Measurements from ENCODE around the gene RRM2.

RRM2 gene

DNA sequence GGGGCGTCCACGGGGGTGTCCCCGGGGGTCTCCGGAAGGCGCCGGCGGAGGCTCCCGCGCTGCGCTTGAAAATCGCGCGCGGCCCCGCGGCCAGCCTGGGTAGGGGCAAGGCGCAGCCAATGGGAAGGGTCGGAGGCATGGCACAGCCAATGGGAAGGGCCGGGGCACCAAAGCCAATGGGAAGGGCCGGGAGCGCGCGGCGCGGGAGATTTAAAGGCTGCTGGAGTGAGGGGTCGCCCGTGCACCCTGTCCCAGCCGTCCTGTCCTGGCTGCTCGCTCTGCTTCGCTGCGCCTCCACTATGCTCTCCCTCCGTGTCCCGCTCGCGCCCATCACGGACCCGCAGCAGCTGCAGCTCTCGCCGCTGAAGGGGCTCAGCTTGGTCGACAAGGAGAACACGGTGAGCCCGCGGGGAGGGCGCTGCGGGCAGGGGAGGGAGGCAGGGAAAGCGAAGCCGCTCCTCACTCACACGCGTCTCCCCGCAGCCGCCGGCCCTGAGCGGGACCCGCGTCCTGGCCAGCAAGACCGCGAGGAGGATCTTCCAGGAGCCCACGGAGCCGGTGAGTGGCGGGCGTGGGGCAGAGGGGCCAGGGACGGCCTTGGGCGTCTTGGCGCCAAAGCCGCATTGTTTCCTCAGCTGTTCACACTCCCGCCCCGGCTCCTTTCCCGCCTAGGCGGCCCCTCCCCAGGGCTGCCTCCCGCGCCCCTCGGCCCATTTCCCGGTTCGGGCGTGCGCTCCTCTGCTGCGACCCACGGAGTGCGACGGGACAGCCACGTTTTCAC, at the start of gene RRM2:
TSS of gene RRM2 (plus strand) at position 240 of the 781 bp plus-strand sequence. CDS start at position 300, 60 bp downstream.
- DNase-seq (ENCODE audit: low read depth): peak; percentile 82

DNA sequence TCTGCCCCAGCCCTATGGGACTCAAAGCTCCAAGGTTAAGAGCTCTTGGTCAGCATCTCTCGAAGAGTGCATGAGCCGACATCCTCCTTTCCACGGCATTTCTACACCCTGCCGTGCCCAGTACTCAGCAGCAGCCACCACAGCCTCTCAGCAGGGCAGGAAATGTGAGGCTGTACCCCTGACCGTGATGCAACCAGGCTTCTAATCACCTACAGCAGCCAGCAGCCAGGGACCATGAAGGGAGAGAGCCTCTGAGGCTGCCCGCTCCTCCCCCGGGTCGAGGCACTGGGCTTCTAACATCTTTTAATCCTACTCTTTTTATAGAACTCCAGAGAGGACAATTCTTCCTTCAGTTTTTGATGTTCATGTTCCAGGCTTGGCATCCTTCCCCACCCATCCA, 48.8 kb upstream of the RRM2 start:
- no peak for DNase-seq (ENCODE audit: low read depth)

DNA sequence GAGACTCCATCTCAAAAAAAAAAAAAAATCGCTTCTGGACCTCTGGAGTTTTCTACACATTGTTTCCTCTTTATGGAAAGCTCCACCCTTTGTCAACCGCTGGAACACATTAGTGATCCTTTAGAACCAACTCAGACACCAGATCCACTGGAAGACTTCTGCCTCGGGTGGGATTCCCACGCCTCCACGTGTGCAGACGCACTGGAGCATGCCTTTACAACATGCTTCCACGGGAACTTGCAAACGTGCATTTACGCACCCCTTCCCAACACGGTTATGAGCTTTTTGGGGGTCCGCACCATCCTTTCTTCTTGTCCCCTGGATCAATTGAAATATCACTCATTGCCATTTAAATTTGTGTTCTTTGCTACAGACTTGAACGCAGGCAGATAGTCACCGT, 47.4 kb upstream of the RRM2 start:
- no peak for DNase-seq (ENCODE audit: low read depth)

DNA sequence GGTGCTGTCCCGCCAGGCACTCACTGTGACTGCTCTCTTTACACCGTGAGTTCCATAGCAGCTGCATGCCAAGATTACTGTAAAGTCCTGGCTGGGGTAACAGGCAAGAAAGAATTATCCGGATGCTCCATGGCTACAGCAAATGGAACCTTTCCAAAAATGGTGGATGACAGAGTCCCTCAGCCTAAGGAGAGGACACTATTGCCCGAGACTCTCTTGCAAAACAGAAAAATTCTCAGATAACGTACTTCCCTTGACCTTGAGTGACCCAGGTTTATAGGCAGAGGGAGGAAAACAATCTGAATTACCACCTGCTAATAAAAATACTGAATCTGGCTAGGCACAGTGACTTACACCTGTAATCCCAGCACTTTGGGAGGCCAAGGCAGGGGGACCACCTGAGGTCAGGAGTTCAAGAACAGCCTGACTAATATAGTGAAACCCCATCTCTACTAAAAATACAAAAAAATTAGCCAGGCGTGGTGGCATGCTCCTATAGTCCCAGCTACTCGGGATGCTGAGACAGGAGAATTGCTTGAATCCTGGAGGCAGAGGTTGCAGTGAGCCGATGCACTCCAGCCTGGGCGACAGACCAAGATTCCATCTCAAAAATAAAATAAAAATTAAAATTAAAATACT, 46.8 kb upstream of the RRM2 start:
- DNase-seq (ENCODE audit: low read depth): no peak

DNA sequence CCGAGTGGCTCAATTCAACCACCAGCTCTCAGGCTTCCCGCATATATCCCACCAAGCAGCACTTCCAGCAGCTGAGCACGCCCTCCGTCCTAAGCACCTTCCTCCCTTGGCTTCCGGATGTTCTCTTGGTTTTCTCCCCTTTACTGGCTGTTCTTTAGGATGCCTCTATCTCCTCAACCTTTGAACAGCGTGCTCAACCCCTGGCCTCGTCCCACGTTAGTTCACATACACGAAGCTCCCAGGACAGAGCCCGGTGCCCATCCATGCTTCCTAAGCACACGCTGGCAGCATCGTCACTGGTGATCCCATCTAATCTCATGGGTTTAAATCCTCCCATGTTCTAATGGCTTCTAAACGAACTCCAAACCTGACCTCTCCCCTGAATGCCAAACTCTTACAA, 46.0 kb upstream of the RRM2 start:
- no peak for DNase-seq (ENCODE audit: low read depth)

DNA sequence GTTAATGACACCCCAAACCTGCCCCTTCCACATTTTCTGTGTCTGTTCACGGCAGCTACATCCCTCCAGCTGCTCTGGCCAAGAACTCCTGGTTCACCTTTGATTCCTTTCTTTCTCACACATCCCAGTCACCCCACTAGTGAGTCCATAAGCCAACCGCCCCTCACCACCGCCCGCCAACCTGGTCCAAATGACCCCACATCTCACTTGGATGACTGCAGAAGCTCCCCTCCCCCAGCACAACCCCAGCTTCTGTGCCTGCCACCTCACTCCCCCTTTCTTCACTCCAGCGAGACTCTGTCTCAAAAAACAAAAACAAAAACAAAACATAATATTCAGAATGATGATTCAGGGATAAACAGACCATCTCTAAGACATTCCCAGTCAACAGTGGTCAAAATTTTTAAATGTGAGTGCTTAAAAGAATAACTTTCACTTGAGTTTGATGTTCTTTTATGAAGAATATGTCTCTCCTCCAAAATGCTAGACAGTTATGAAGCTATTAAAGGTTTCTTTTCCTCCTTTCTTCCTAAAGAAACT, 45.5 kb upstream of the RRM2 start:
- no peak for DNase-seq (ENCODE audit: low read depth)

DNA sequence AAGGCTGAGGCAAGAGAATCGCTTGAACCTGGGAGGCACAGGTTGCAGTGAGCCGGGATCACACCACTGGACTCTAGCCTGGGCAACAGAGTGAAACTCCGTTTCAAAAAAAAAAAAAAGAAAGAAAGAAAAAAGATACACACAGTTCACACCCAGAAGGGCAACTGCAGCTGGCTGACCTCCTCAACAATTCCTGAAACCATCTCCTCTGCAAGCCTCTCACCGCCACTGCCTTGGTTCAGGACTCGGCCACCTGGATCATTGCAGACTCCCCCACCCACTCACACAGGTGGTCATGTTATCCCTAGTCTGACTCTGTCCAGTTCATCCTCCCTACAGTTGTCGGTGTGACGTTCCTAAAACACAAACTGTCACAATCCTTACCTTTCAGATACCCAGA, 44.5 kb upstream of the RRM2 start:
- DNase-seq (ENCODE audit: low read depth): no peak

DNA sequence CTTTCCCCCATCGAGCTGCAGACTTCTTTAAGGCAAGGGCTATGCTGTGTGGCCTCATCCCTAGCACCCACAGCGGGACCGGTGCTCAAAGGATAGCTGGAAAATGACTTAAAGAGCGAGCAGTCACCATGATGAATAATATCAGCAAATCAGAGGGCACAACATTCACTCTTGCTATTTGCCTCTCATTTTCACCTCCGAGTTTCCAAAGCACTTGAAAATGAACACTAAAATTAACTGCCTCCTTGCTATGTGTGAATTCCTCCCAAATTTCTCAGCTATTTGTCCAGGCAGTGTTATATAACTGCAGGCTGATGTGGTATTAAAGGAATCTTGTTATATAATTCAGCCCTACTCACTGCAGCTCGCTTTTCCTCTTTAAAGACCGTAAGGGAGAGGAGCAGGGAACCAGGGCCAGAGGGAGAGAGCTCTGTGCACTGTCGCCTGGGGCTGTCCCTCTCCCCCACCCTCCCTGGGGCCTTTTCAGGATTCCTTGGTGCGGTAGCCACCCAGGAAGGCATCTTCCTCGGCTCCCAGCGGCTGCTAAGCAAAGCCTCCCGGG, 43.8 kb upstream of the RRM2 start:
- DNase-seq (ENCODE audit: low read depth): no peak

DNA sequence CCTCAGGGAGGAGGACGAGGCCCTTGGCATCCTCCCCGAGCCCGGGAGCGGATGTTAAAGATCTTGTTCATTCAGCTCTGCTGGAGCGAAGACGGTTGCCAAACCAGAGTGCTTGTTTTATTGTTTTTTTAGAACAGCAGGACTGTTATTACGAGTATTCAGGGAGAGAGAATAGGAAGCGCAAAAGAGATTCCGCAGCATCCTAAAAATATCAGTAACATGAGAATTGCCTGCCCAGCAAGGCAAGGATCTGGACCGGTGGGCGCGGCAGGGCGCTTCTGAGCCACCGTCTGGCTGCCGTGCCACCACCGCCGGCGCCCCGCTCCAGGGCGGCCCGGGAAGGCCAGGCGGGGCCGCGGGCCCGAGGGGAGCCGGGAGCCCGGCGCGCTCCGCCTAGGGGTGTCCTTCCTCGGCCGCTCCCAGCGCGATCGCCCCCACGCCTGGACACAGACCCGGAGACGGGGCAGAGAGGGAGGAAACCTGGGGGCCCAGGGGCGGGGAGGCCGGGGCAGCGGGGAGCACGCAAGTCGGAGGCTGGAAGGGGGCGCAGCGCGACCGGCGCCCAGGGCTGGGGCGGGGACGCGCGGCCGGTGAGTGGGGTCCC, 43.2 kb upstream of the RRM2 start:
- DNase-seq (ENCODE audit: low read depth): no peak

DNA sequence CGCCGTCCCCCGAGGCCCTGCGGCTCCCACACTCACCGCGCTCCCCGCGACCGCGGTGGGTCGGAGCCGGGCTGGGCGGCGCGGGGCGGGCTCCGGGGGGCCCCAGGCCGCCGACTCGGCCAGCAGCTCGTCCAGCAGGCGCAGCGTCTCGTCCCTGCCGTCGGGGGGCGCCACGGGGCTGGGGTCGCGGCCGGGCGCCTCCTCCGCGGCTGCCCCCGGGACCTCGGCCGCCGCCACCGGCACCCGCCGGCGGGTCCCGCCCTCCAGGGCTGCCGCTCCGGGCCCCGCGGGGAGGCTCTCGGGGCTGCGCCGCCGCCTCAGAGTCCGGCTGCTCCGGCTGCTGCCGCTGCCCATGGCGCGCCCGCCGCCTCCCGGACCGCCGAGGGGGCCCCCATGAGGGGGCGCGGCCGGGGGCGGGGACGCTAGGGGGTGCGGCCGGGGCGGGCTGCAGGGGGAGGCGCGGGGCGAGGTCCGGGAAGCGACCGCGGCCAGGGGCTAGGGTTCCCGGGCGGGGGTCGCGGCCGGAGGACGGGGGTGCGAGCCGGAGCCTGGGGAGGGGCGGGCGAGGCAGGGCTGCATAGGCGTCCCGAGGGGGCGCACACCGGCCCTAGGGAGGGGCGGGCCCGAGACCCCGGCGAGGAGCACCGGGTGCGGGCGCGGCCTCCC, 42.5 kb upstream of the RRM2 start, which contains the start of gene CYS1:
TSS of gene CYS1 (minus strand) at position 542 of the 666 bp plus-strand sequence. CDS start at position 354, 188 bp downstream.
- DNase-seq (ENCODE audit: low read depth): no peak

DNA sequence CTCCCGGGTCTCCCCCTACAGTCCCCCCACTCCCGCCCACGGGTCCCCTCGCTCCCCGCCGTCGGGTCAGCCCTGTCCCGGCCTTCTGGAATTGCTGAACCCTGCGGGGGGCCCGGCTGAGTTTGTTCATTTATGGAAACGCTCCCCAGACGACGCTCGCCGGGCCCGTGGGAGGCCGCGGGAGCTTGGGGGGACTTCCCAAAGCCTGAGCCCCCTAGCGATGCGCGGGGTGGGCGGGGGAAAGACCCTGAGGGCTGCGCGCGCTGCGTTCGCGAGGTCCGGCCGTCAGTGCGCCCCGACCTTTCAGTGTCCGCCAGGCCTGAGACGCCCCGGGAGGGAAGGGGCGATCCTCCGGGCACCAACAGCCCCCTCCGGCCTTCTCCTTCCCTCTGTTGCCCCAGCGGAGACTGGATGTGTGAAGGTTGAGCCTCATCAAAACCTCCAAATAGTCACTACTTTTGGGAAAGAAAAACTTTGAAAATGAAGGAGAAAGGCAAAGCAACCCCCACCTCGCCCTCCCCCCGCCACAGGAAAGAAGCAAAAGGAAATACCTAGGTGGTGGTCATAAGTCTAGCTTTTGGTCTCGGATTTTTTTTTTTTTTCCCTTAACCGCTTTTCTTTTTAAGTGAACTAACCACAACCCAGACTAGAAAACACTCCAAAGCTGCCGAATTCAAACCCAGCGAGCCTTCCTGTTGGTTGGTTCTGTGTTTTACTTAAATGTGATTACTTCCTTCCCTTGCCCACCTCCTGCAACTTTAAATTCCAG, 41.8 kb upstream of the RRM2 start:
- DNase-seq (ENCODE audit: low read depth): no peak

DNA sequence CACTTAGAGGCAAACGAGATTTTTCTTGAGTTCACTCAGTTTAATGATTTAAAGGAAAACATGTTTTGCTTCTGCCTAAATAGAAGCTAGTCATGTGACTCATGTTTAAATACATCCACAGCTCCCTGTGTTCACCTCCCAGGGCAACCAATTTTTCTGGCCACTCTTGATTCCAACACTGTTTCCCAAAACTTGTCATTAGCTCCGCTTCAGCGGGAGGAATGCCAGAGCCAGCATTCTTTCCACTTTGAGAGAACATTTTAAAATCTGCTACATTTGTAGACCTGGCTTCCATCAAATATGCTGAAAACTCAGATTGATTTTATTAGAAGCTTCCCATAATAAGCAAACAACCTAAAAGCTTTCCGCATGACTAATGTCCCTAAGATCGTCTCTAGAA, 39.5 kb upstream of the RRM2 start:
- no peak for DNase-seq (ENCODE audit: low read depth)

DNA sequence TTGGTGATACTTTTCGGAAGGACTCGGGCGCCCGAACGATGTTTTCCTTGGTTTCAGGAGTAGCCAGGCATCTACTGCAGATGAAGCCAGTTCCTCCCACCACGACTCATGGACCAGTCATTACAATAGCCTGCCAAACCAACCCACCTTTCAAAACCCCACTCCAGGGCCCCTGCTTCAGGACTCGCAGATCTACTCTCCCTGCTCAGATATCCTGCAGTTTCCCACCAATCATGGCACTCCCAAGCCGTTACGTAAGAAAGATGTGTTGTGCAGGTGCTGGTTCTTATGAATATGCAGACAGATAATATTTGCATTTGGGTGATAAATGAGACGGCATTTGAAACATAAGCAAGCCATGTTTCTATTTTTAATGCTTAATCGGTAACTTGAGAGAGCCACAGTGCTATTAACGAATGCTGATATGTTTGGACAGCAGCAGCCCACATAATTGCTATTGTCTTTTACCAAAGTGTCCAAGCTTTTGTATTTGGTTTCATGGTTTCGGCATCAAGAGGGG, 38.8 kb upstream of the RRM2 start:
- no peak for DNase-seq (ENCODE audit: low read depth)

DNA sequence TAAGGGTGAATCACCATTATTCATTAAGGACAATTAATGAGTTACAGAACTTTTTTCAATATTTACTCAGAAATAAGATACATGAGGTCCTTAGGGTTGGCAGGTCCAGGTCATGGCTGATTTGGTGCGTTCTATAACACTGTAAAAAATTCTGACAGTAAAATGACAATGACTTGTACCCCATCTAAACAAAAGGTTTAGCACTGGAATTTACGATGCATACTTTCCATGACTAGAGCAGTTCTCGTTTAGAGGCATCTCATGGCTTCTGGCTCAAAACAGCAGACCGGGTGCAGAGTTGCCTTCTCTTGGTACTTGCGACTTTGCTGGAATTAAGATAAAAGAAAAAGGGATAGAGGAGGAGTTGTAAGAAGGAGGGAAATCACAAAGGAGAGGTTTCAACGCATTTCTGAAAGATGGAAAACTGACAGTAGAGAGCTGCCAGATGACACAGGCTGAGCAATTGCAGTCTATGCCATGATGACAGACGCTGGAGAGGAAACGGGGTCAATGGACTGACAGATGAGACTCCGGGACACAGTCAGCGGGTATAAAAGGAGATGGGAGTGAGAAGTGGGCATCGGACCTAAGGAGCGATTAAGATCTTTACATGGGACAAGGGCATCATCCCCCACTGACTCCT, 38.2 kb upstream of the RRM2 start:
- no peak for DNase-seq (ENCODE audit: low read depth)

DNA sequence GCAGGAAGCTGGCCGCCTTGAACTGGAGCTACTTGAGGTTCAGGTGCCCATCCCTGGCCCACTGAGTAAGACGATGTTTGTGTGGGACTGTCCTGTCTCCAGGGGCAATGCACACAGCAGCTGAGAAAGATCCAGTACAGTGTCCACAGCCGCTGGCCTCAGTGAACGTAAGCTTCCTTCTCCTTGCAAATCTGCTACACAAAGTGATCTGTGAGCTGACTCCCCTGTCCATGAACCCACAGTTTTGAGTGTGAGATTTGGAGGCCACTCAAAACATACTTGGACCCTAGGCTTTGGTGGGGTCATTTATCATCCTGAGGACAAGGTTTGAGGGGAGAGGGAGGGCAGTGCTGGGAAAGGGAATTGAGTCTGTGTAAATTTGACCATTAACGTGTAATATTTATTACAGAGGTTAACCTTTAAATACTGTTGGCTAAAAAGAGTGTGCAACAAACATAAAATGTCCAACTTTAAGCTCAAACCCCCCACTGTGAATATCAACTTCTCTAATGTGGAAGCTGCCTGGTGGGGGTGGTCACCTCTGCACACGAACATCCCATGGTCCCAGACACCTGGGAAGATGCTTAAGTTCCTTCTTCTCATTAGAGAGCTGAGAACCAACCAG, 37.4 kb upstream of the RRM2 start:
- DNase-seq (ENCODE audit: low read depth): no peak

DNA sequence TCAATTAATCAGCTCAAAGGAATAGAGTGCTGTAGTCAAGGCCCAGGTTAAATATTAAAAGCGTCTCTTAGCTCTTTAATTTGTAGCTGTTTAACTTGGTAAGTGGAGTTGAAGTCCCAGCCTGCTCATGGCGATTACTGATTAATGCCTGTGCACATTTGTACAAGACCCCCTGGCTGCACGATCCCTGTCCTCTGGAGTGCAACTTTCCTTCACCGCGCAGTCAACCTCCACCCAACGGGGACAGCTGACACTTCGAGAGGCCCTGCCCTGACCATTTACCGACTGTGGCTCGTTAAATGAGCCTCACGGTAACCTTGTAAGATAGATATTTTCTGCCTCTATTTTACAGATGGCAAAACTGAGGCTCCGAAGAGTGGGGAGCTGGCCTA, 36.9 kb upstream of the RRM2 start:
- no peak for DNase-seq (ENCODE audit: low read depth)

DNA sequence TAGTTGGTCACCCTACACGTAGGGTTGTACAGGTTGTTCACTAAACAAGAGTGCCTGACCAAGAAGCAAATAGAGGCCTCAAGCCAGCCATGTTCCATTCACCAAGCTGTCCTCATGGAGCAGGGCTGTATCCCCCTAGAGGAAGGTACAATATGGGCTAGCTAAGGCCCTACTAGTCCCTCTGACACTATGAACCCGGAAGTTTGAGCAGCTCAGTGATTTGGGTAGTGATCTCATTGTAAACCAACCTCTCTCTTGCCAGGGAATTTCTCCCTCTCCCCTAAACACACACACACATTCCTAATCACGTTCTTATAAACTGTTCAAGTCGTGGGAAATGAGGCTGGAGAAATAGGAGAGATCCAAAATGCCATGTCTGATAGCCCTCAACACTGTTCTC, 35.6 kb upstream of the RRM2 start:
- DNase-seq (ENCODE audit: low read depth): no peak

DNA sequence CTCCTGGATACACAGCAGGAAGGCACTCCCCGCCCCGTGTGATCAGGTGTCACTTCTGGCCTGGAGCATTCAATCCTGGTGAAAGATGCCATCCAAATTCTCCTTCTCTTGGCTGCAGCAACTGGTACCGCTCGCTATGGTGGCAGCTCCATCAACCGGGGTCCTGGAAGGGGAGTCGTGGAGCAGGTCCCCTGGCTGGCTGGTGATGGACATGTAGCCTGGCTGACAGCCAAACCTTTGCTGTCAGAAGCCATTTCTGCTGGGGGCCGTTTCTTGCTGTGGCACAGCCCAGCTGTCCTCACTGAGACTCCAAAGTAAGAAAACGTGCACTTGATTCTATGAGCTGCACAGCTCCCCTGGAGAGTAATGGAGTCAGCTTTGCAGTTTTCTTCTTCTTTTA, 35.2 kb upstream of the RRM2 start:
- DNase-seq (ENCODE audit: low read depth): no peak

DNA sequence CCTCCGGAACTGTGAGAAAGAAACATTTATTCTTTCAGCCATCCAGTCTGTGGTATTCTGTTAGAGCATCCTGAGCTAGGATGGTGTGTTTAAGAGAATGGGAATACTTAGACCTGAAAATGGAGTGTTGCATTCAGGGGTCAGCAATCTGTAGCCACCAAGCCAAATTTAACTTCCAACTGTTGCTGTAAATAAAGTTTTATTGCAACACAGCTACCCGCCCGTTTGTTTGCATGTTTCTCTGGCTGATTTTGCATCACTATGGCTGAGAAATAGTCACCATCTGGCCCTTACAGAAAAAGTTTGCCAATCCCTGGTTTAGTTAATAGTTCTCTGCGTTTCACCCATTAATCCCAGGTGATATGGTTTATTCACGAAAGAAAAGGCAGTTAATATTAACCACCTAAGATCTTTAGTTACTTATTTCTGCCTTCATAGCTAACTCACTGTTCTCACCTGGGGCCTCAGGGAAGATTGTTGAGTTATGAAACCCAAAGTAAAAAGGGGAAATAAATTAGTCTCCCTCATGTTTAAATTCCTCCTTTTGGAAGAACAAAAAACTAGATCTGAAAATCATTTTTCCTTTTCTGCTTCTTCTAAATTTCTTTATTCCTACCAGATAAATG, 32.9 kb upstream of the RRM2 start:
- no peak for DNase-seq (ENCODE audit: low read depth)

All from stimulated activated CD8-positive, alpha-beta memory T cell treated with anti-CD3 and anti-CD28 coated beads, Interleukin-4, amount 100 ng/mL, for 24 hours (primary cell).